Iris pigment epithelial cell (primary cell): ENCODE data around the gene CACNA1C.

Experiments
- DNase-seq: peaks from one replicate; pipeline ENCODE4 v3.0.0-alpha.2; 2011; ENCODE audit warnings: low read depth

The CACNA1C gene

GRCh38 chr12:2457215-2457932 lies 404.6 kb downstream of the CACNA1C start:
- DNase-seq: no peak

- no peak for DNase-seq
Observed at GRCh38 chr12:2457933-2458414, 405.2 kb downstream of the CACNA1C start.

DNA sequence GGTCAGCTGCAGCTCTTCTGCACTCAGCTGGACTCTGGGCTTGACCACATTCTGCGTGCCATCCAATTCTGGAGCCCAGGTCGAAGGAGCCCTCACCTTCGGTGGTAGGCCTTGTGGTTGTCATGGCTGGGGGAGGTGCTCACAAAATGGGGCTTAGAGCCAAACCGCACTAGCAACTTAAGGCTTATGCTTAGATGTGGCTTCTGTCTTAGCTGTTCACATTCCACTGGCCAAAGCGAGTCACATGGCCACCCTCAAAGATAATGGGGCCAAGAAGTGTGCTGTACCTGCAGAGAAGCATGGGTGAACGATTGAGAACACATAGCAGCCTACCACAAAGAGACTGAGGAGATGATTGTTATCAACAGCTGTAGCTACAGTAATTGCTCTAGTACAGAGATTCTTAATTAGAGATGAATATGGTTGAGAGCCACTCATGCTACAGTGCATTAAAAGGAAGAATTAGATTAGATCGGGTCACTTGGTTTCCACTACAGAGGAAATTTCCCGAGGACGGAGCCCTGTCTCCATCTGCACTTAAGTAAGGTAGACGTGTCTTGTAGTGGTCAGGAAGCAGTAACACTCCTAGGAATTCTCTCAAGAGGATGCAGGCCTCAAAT lies 407.4 kb downstream of the CACNA1C start:
- no peak for DNase-seq

DNA sequence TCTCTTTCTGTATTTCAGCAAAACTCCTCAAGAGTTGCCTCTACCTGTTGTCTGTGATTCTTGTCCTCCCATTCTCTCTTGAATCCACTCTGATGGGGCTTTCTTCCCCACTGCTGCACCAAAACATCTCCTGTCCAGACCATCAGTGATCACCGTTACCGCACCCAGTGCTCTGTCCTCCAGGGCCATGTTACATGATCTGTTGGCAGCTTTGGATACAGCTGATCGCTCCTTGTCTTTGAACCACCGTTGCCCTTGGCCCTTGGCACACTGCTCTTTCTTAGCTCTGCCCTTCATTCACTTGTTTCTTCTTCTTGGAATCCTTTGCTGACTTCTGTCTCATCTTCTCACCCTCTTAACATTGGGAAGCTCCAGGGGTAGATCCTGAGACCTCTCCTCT lies 408.3 kb downstream of the CACNA1C start:
- no peak for DNase-seq

GRCh38 chr12:2461645-2462044 lies 408.9 kb downstream of the CACNA1C start:
- DNase-seq: no peak

DNA sequence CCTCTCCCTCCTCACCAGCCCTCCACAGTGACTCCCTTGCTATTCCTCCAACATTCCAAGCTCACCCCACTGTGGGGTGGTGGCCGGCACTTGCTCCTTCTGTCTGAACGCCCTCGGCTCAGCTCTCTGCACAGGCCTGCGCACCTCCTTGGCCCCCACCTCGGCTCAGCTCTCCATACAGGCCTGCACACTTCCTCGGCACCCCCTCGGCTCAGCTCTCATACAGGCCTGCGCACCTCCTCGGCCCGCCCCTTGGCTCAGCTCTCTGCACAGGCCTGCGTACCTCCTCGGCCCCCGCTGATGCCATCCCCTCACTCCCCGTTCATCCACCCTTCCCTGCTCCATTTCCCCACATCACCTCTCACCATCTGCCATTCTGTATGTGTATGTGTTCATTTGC lies 409.3 kb downstream of the CACNA1C start:
- DNase-seq: no peak

- no peak for DNase-seq
Observed at GRCh38 chr12:2463719-2464118, 410.9 kb downstream of the CACNA1C start.

DNA sequence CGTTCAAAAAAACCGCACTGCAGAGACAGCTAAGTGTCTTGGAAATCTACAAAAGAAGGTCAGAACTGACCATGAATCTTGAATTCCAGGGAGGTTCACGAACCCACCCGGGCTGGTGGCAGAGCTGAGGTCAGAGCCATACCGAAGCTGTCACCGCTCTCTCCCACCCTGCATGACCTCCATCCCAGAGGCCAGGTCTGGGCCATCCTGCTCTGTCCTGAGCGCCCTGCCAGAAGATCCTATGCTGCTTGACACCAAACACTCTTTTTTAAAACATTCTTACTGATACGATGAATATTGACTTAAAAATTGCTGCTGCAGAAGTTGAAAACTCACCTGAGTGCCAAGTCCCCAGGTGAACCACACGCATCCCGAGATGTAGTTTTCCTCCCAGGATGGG lies 412.9 kb downstream of the CACNA1C start:
- no peak for DNase-seq

- no peak for DNase-seq
Observed at GRCh38 chr12:2466211-2466610, 413.4 kb downstream of the CACNA1C start.

DNA sequence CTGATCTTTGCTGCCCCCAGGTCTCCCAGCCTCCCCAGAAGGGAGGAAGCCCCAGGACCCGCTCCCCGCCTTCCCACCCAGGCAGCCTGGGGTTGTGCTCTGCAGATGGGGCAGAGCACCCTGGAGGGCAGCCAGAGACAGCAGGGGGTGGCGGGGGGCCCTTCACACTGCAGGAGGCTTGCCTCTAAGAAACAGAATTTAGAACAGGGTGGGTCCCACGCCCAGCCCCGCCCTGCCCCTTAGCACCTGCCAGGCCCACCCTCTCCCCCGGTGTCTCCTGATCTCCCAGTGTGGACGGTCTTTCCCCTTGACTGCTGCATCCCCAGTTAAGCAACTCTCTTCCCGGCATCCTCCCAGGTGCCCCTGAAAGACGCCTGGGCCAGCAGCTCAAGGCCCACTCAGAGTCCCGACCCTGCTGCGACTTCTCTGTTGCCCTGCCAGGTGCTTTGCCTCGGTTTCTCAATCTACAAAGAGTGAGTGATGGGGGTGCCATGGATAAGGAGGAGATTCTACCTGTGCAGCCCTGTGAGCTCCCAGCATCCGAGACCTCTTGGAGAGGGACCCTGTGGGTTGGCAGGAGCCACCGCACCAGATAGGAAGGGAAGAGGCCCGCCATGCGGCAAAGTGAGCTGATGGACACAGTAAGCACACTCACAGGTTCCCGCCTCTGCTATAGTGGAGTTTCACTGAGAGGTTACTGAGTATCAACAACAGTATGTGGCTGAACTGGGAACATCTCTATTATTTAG lies 414.8 kb downstream of the CACNA1C start:
- no peak for DNase-seq

DNA sequence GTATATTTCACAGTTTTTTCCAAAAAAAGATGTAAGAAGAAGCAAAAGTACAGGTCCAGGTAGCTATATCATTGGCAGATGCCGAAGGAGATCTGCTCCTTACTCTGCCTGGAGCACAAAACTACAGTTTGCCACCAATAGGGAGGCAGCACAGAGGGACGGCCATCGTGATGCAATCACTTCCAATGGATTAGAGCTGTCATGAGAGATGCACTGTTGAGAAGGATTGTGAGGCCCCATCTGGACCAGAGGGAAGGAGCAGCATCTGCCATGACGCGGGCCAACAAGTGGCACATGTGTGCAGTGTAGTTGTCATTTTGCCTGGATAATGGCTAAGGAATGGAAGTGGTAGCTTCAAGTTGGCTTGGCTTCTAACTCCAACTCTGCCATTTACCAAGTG lies 423.2 kb downstream of the CACNA1C start:
- DNase-seq: no peak

GRCh38 chr12:2477009-2477766 lies 424.4 kb downstream of the CACNA1C start:
- no peak for DNase-seq

DNA sequence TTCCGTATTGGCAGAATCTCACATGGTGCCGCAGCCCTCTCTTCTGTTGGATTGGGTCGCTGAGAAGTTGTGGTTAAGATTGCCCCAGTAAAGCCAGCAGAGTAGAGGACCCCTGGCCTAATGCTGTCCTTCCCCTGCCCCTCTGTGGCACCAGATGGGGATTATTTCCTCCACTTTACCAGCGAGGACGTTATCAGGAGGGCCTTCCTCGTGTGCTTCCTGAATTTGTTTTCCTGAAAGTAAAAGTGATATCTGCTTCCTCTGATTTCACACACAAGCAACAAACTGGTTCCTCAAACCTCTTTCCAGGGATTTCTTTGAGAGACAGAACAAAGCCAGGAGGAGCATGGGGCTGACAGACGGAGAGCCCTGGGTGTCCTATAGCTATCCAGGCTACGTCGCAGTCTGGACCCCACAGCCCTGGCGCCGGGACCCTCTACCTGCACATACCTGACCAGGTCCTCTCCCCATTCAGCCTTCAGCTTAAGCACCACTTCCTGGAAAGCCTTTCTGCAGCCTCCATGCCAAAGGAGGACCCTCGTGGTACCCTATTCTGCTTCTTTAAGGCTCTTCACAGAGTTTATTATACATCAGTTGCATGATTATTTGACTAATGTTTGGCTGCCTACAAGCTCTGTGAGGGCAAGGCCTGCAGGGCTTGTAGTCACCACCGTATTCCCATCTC lies 427.2 kb downstream of the CACNA1C start:
- no peak for DNase-seq

- DNase-seq: no peak
Observed at GRCh38 chr12:2481346-2481745, 428.6 kb downstream of the CACNA1C start.

GRCh38 chr12:2481951-2482350 lies 429.2 kb downstream of the CACNA1C start:
- DNase-seq: no peak

- DNase-seq: no peak
Observed at GRCh38 chr12:2482938-2483660, 430.3 kb downstream of the CACNA1C start.

DNA sequence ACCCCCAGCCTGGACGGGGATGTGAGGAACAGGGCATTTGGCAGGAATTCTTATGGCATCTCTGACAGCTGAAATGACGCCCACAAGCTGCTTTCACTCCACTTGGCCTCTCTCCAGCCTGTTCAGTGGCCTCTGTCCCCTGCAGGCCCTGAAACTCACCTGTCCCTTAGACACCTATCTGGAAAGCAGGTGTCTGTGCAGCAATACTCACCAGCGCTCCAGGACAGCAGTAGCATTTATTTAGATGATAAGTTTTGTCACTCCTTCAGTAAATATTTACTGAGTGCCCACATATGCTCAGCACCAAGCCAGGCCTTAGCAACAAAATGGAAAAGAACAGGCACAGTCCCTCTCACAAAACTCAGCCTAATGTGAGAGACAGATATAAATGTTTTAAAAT lies 430.9 kb downstream of the CACNA1C start:
- DNase-seq: no peak

DNA sequence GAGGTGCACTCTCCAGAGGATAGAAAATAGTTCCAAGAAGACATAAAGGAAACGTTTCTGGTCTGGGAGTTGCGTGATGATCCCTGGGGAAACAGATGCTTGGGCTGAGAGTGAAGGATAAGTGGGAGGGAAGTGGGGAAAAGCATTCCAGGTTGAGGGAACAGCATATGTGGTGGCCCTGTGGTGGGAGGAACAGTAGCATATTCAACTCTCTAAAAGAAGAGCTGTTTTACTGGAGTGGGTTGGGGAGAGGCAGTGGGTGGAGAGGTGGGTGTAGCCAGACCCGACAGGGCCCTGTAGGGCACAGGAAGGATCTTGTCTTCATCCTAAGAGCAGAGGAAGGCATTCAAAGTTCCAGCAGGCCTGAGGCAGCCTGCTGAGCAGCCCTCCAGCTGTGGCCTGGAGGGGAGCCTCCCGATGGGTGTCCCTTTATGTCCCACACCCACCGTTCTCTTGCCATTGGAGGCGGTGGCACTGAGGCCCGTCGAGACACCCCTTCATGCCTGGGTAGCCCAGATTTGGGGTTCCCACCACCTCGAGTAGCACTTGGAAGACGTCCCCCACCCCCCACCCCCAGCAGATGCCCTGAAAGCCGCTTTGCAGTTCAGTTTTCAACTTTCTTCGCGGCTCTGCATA lies 431.5 kb downstream of the CACNA1C start:
- no peak for DNase-seq

DNA sequence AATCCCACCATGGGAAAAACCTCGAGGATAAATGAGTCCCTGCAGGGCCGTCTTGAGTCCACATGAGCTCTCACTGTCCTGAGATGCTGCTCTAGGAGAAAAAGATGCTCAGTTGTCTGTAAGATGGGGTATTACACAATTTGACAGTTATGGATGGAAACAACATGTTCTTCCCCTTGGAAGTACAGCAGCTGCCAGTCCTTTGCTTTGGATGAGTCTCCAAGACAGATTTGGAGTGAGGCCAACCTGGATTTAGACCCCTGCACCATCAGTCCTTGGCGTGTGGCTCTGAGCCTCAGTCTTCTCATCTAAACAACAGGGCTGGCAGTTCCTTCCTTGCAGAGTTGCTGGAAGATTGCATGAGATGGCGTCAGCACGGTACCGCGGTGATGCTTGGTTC lies 432.9 kb downstream of the CACNA1C start:
- DNase-seq: no peak

DNA sequence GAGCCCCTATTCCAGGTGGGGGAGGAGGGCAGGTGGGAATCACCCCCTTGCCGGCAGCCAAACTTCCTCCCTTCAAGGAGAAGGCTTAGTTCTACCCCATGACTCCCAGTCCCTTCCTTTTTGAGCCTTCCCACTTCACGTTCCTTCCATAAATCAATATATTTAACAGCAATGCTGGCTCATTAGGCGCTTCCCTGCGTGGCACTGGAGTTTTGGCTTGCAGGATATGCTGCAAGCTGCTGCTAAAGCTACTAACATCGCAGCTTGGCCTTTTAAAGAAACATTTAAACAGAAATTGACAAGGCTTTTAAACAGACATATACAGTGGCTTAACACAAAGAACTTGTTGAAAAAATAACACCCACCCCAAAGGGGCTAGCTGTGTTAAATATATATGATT lies 434.0 kb downstream of the CACNA1C start:
- no peak for DNase-seq

DNA sequence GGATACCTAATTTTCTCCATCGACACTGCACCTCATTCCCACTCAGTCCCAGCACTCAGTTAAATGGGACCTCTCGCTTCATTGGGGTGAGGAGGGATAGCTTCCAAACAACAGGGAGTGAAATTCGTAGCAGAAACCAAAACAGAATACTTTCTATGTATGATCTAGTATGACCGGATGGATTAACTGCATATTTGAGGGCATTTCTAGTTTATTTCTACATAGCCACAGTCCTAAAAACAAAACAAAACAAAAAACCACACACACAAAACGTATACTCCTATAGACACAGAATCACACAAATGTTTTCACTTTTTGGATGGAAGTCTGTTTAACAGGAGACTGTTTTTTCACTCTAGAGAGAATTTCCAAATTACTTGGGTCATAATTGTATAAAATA lies 434.5 kb downstream of the CACNA1C start:
- DNase-seq: peak; percentile 27
